ENCODE measurements around the gene SIMC1.

Gene SIMC1

DNA sequence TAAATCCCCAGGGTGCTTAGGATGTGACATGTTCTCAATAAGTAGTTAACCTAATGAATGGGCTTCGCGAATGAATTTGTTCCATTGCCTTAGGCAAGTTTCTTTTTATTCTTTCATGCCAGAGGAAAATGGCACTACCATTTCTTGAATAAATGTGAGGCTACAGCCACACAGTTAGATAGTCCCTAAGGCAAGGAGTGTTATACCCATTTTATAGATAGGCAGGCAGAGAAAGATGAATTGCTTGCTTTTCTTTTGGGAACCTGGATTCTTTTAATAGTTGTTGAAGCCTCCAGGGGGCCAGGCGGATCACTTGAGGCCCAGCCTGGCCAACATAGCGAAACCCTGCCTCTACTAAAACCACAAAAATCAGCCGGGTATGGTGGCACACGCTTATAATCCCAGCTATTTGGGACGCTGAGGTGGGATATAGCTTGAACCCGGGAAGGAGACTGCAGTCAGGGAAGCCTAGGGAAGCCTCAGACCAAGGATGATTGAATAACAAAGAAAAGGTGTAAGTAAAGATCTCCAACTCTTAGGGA is 149.2 kb downstream of the SIMC1 start:
- no peak for DNase-seq (ENCODE audit: low read depth in 3 of 3, low spot score in 1 of 3)

DNA sequence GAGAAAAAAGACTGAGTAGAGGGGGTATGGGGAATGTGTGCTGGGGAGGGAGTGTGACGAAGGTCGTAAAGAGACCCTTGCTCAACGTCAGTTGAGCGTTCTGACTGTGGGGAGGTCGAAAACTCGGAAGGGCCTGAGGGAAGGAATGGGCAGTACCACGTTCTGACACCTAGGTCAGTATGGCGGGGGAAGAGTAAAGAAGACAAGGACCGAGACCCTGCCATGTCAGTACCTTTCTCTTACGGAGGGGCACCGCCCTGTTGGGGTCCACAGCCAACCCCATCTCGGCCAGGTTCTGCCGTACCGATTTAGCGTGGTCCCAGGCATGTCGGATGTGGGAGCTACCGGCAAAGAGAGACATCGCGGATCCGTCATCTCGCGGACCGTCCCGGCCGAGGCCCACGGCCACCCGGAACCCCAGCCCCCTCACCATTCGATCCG is 149.8 kb downstream of the SIMC1 start:
- no peak for DNase-seq (ENCODE audit: low read depth in 3 of 3, low spot score in 1 of 3)

DNA sequence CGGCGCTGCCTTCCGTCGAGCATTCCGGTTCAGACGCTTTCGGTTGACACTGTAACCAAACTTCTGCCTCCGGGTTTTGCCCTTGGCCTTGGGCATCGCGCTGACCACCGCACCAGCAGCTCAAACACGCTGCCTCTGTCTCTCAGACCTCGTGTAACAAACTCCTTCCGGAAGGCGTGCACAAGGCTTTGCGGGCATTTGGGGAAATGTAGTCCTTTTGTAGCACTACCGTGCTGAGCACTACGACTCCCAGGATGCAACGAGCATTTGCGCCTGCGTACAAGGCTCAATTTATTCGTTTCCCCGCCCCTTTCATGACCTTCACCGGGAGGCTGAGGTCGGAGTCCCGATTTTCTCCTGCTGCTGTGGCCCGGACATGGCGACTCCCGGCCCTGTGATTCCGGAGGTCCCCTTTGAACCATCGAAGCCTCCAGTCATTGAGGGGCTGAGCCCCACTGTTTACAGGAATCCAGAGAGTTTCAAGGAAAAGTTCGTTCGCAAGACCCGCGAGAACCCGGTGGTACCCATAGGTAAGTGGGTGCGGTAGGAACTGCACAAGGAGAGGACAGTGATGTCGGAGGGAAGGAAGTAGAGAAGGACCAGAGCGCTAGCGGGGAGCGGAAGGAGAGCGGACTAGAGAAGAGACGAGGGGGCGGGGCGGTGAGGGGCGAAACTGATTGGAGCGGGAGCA is 150.4 kb downstream of the SIMC1 start, which contains the start of the genes HIGD2A and NOP16:
HIGD2A (plus strand) TSS at position 308 of the 691 bp plus-strand sequence; CDS start at position 377, 69 bp downstream.
NOP16 (minus strand) TSS at position 155 of the 691 bp plus-strand sequence; CDS start at position 96, 59 bp downstream.
- DNase-seq (ENCODE audit: low read depth in 3 of 3, low spot score in 1 of 3), result peak; percentile 96 to 98 (median 98)

DNA sequence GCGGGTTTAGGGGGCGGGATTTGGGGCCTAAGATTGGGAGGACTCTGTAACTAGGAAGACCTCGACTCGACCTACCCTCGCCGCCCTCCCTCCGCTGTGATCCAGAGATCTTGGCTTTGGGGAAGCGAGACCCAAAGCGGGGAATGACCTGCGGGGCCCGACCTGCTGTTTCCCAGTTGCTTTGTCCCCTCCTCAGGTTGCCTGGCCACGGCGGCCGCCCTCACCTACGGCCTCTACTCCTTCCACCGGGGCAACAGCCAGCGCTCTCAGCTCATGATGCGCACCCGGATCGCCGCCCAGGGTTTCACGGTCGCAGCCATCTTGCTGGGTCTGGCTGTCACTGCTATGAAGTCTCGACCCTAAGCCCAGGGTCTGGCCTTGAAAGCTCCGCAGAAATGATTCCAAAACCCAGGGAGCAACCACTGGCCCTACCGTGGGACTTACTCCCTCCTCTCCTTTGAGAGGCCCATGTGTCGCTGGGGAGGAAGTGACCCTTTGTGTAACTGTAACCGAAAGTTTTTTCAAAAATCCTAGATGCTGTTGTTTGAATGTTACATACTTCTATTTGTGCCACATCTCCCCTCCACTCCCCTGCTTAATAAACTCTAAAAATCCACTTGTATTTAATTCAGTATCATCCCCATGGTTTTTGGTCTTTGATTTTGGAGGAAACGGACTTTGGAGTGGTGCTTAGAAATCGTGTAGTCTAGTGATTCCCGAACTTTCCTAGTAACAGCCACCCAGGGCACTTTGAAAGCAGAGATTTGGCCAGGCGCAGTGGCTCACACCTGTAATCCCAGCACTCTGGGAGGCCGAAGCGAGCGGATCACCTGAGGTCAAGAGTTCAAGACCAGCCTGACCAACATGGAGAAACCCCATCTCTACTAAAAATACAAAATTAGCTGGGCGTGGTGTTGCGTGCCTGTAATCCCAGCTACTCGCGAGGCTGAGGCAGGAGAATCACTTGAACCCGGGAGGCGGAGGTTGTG is 151.2 kb downstream of the SIMC1 start:
- no peak for DNase-seq (ENCODE audit: low read depth in 3 of 3, low spot score in 1 of 3)

DNA sequence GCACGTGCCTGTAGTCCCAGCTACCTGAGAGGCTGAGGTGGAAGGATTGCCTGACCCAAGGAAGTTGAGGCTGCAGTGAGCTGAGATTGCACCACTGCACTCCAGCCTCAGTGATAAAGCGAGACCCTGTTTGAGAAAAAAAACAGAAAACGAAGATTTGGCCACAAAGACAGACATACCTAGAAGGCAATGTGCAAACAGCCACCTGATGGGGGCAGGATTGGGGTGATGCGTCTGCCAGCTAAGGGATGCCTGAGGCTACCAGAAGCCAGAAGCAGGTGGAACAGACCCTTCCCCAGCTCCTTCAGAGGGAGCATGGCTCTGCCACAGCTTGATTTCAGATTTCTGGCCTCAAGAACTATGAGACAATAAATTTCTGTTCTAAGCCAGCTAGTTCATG is 153.3 kb downstream of the SIMC1 start:
- no peak for DNase-seq (ENCODE audit: low read depth in 3 of 3, low spot score in 1 of 3)

DNA sequence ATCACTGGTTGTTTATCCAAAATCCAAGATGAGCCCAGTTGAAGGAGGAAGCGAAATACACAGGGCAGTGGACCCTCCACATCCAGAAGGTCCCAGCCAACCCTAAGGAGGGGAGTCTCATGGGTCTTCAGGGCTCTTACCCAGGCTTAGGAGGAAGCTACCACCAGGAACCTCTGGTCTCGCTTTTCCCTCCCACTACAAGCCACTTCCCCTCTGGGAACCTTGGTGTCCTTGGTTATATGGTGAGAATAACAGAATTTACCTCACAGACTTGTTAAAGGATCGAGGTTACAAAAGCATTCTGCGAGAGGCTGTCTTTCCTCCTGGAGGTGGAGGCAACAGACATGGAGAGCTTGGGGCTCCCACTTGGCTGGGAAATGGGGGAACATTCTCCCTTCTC is 153.8 kb downstream of the SIMC1 start:
- DNase-seq (ENCODE audit: low read depth in 3 of 3, low spot score in 1 of 3), result no peak

DNA sequence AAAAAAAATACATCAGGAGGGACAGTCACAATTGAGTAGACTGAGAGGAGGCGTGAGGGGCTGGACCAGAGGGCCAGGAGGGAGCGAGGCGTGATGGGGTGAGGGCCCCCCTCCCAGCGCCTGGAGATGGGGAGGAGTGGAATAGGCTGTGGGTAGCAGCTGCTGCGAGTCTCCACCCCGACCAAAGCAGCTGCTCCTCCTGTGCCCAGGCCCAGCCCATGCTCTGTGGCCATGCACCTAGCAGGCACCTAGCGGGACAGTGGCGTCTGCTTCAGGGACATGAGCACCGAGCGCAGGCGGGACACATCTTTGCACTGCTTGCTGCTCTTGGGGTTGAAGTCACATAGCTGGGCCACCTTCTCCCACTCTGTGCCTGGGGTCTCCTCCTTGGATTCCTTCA is 154.3 kb downstream of the SIMC1 start:
- no peak for DNase-seq (ENCODE audit: low read depth in 3 of 3, low spot score in 1 of 3)

DNA sequence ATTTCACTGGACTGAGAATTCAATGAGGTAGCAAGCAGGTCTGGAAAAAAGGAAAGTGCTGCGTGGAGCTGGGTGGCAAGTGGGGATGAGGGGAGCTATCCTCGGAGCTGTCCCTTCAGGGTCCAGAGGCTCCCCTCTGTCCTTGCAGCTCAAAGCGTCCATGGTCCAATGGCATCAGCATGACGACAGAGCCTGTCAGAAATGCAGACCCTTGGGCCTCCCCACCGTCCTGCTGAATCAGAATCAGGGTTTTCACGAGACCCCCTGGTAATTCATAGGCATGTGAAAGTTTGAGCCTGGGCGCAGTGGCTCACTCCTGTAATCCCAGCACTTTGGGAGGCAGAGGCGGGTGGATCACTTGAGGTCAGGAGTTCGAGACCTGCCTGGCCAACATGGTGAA is 155.9 kb downstream of the SIMC1 start:
- no peak for DNase-seq (ENCODE audit: low read depth in 3 of 3, low spot score in 1 of 3)

DNA sequence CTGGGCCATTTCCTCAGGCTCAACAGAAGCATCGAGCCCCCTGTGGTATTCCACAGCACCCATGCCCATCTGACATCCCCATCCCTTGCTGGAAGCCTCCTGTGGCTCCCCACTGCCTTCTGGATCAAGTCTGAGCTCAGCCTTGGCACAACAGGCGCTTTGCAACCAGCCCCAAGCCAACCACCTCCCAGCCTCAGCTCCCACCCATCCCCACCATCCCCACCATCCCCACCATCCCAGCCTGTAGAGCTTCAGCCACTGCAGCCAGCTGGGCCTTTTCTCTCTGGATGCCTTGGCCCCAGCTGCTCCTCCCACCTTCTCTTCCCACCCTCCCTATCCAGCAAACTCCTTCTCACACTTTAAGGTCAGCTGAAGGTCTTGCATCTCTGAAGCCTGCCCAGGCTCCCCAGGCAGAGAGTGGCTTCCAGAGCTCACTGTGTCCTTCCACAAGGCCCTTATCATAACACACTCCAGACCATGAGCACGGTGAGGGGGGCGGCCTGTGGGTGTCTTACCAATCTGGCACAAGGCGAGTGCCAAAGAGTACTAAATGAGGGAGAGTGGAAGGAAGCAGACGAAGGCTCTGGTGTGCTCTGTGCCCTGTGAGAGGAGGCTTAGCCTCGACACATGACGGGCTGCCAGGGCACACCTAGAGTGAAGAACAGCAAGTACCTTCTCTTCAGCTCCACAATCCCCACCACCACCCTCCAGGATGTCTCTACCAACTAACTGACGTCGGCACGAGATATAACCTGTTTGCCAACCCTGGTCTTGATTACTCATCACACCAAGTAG is 156.9 kb downstream of the SIMC1 start:
- no peak for DNase-seq (ENCODE audit: low read depth in 3 of 3, low spot score in 1 of 3)

Data from stimulated activated CD4-positive, alpha-beta T cell treated with anti-CD3 and anti-CD28 coated beads, TNF-alpha, amount 100 ng/mL, for 1 hour (primary cell).